Cerebellar nuclear complex (tissue), 1 donor: ENCODE data around the gene CDK5RAP2.
"Not testable (repeated sequence)": the region's sequence is repeated elsewhere in the genome, so short reads cannot be mapped to it uniquely, and the experiment has no call there.

Experiments
- DNase-seq, 2 experiments: peaks; one replicate each; lab custom pipeline; 2025; lab: John Stamatoyannopoulos, UW

CDK5RAP2 gene

DNA sequence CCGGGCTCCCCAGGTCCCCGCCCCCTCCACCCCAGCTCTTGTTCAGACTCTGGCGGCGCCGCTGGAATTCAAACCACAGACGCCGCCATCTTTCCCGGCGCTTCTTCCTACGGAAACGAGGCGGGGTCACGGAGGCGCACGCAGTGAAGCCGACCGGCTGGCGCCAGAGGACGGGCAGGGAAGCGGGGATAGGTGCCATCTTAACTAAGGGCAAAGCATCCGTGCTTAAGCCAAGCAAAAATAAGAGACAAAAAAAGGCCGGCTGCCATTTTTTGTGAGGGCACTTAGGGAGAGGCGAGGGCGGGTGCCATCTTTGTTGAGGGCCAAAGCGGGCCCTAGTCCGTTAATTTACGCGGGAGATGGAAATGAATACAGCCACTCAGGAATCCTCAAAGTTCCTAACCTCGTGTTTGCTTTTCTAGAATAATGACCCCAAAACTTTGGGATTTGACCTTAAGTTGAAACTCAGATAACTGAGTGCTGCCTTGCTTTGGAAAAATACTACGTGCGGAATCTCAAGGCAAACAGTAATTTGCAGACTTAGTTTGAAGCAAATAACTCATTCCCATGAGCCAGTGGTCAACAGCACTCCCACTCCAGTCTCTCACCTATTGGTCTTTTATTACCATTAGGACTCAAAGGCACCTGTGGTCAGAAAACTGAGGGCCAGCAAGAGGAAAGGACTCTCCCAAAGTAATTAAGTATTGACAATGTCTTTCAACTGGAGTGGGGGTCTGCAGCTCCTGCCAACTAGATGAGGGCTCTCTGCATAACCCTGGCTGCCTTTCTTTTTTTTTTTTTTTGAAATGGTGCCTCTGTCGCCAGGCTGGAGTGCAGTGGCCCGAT is at the start of gene CDK5RAP2:
CDK5RAP2 (minus strand) TSS at position 117 of the 846 bp plus-strand sequence. CDS start 189 bp downstream, outside the sequence.
- DNase-seq = peak; percentile 60 to 92

DNA sequence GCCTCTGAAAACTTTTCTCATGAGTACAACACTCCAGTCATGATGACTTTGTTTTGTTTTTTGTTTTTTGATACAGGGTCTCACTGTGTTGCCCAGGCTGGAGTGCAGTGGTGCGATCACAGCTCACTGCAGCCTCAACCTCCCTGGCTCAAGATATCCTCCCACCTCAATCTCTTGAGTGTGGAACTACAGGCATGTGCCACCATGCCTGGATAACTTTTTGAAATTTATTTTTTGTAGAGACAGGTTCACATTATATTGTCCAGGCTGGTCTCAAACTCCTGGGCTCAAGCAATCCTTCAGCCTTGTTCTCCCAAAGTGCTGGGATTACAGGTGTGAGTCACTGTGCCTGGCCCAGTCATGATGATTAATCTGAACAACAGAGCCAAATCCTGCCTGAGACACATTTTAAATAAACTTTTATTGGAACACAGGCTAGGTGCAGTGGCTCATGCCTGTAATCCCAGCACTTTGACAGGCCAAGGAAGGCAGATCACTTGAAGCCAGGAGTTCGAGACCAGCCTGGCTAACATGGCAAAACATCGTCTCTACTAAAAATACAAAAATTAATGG is 49.0 kb upstream of the CDK5RAP2 start:
- DNase-seq = not testable (repeated sequence)

DNA sequence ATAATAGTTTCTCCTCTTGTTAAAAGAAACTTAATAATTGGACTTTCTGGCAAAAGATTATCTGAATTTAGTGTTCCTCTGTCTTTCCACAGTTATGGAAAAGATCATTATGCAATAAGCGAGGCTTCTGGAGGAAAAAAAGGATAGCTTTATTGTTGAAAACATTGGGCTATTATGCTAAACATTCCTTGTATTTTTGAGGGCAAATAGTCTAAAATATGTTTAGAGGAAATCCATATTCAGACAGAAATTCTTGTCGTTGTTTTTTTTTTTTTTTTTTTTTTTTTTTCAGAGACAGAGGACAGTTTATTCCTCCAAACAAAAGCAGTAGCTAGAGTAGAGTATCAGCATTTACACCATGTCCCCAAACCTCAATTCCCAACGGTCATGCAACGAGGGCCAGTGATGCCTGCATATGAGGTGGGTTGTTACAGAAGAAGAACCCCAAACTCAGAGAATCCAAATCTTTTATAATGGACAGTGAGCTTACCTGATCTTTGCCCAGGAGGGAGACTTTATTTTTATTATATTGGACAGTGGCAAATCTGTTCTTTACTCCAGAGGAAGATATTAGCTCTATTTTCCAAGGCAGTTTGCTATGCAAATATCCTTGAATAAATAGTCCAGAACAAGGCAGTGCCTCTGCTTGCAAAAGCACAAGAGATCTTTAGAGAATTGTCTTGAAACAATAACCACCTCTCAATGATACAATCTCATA is 48.4 kb upstream of the CDK5RAP2 start:
- DNase-seq = no peak

DNA sequence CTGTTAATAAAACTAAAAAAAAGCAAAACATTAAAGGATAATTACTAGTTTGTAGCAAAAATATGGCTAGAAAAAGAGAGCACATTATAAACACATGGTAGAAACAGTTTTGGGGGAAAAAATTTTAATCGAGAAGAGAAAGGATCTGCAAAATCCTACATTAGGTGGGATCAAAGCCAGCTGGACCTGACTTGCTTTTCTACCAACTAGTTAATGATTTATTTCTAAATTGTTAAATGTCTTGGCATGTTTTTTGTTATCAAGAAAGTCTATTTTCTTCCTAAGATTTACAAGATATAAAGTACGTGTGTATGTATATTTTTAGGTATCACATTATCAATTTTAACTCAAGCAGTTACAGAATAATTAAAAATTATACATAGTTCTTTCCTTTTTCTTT is 47.1 kb upstream of the CDK5RAP2 start:
- no peak for DNase-seq

DNA sequence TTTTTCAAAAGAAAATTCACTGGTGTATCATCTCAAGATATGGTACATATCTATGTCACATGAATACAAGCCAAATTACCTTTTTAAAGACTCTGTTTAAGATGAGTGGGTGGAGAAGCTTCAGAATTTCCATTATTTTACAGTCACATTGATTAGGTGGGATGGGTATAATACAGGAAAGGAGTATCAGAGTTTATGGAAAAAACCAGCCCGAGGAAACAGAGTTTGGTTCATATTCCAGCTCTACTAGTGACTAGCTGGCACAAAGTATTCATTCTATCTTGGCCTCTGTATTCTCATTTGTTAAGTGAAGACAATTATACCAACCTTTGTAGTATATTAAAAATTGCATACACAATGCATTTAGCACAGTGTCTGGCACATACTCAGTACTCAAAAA is 46.5 kb upstream of the CDK5RAP2 start:
- no peak for DNase-seq

DNA sequence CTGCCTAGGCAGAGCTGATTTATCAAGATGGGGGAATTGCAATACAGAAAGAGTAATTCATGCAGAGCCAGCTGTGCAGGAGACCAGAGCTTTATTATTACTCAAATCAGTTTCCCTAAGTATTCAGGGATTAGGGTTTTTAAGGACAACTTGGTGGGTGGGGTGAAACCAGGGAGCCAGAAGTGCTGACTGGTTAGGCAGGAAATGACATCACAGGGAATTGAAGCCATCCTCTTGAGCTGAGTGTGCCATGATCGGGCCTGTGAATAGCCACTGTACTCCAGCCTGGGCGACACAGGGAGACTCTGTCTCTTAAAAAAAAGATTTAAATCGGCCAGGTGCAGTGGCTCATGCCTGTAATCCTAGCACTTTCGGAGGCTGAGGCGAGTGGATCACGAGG is 45.3 kb upstream of the CDK5RAP2 start:
- DNase-seq = no peak

DNA sequence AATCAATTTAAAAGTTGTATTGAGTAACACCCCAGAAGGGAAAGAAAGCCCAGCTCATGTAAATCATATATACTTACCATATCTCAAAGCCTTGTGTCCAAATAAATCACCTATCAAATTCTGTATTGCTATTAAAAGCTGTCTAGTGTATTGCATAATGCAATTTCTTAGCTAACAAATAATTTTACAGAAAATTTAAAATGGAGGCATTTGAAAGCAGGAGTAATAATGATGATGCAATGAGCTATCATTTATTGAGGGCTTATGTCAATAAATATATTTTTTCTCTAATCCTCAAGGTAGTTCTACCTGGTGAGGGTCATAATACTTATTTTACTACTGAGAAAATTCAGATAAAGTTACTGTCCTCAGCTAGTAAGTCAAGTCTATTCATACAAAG is 42.8 kb upstream of the CDK5RAP2 start:
- DNase-seq = no peak

DNA sequence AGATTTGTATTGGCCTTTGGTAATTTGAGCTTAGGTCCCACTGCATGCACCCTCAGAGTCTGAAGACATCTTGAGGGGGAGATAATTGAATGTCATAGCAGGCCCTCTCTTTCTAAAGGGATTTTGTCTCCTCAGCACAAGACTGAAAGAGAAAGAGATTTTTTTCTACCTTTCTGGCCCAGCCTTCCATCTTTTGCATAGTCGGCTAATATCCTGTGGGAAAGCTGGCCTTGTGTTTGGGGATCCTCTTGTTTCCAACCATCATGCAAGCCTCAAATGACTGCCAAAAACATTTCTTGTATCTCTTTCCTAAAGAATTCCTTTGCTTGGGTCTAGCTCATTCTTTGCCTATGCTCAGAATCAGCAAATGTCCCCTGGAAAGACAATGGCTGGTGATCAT is 42.0 kb upstream of the CDK5RAP2 start:
- no peak for DNase-seq

DNA sequence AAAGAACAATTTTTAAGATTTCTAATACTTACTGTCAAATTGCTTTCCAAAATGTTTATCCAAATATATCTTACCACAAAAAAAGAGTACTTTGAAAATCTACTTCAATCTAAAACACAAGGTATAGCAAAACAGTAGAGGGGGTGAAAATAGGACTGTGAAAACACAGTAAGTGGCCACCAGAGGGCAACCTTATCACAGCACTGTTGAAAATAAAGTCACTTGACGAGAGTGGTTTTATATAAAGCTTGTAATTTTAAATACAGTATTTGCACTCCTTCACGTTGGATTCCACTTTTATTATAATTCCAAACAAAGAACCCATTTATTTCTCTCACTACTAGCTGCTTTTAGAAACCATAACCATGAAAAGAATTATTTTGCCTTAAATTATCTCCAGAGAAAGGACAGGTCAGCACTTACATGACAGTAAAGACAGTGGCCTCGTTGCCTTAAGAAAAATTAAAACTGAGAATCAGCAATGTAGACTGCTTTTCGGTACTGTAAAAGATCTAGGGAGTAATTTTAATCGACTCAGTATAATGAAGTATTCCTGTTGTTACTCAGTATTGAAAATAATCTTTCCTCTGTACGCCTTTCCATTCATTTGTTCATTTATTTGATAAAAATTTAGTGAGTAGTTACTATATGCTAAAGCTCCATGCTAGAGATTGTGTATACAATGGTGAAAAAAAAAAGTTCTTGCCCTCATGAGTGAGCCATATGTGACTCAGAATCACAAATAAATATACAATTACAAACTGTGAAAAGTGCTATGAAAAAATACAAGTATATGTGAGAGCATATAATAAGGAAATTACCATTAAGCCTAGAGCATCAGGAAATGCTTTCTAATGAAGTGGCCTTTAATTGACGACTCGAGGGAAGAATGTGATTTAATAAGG is 40.0 kb upstream of the CDK5RAP2 start:
- DNase-seq = peak in 1 of 2 experiments; percentile 6

DNA sequence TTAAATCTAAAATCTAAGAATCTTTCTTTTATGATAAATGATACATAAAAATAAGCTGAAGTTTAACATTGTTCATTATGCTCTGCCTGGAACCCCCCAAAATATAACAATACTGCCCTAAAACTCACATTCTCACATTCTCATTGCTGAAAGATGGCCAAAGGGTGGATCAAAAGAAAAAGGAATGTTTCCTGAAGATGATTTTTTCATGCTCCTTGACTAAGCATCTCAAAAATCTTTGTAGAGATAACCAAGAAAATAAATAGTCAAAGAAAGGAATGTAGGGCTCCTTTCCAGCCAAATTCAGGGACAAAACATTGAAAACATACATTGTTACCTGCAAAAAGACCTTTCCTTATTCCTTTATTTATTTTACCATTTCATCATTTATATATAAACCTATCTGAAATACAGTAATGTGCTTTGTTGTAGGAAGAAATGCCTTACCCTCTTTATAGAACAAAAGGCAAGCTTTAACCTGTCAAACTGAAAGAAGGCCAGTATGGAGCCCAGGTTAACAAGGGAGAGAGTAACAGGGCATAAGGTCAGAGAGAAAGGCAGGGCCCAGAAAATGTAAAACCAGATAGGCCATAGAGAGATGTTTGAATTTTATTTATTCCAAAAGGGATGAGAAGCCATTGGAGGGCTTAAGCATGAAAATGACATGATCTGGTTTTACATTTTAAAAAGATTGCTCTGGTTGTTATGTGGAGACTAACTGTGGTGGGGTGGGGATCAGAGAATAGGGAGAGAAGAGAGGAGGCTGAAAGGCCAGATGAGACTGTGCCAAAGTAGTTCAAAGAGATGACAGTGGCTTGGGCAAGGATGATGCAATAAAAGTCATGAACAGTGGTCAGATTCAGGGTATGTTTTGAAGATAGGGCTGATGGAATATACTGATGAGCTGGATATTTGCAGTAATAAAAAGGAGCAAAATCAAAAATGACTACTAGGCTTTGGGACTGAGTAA is 37.3 kb upstream of the CDK5RAP2 start:
- DNase-seq = no peak

DNA sequence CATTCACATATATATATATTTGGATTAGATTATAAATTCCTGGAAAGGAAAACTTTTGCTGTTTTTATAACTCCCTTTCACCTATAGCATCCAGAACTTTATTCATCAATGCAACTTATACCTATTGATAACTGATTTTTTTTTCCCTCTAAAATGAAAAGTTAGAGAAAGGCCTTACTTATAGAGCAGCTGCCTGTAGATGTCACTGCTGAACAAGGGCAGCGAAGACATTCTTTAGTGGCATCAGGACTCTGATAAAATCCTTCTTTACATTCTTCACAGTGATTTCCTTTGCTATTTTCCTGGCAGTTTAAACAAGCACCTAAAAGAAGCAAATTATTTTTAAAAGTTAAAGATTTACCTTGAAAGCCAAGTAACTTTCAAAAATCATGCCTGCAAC is 32.3 kb upstream of the CDK5RAP2 start:
- DNase-seq = no peak

DNA sequence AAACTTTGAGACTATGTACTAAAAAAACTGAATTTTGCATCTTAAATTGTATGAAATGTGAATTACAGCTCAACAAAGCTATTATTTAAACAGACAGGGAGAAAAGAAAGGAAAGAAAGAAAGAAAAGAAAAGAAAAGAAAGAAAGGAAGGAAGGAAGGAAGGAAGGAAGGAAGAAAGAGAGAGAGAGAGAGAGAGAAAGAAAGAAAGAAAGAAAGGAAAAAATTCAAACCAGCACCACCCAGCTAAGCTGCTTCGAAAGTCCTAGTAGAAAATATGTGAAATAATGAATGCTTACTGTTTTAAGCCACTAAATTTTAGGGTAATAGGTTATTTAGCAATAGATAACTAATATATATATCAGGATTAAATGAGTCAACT is 31.7 kb upstream of the CDK5RAP2 start:
- no peak for DNase-seq

DNA sequence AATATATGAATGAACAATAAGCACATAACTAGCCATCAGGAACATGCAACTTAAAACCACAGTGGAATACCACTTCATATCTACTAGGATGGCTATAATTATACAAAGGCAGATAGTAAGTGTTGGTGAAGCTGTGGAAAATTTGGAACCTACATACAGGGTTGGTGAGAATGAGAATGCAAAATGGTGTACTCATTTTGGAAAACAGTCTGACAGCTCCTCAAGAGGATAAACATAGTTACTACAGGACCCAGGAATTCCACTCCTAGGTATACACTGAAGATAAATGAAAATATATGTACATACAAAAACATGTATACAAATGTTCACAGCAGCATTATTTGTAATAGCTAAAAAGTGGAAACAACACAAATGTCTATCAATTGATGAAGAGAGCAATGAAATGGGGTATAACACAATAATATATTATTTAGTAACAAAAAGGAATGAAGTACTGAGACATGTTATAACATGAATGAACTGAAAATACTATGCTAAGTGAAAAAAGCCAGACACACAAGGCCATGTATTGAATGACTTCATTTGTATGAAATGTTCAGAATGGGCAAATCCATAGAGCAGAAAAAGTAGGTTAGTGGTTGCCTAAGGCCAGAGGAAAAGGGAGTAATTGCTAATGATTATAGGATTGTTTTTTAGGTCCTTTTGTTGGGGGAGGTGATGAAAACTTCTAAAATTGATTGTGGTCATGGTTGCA is 31.2 kb upstream of the CDK5RAP2 start:
- no peak for DNase-seq

DNA sequence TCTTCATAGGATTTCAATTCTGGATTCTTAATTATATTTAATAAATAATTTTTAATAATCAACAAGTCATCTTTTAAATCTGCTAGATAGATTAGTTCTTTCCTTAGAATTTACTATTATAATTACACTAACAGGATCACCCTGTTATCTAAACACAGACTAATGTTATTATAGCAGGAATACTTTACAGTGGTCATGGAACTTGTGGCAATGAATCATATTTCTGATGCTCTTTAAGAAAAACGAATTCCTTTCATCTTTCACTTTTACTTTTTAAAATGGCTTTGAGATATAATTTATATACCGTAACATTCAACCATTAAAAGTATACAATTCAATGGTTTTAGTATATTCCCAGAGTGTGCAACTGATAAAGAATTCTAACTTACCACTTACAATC is 29.7 kb upstream of the CDK5RAP2 start:
- DNase-seq = no peak

DNA sequence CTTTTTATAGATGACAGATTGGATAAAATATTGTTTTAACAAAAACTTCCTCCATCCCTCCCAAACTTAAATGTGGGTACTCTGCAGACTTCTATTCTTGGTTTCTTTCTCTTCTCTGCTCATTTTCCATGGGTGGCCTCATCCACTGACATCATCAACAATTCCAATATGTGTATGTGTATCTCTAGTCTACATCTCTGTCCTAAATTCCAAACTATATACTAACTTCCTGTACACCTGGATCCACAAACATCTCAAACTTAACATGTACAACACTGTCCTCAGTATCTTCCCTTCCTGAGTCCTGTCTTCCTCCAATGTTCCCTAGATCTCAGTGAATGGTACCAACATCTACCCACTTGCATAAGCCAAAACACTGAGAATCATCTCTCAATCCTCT is 28.5 kb upstream of the CDK5RAP2 start:
- no peak for DNase-seq

DNA sequence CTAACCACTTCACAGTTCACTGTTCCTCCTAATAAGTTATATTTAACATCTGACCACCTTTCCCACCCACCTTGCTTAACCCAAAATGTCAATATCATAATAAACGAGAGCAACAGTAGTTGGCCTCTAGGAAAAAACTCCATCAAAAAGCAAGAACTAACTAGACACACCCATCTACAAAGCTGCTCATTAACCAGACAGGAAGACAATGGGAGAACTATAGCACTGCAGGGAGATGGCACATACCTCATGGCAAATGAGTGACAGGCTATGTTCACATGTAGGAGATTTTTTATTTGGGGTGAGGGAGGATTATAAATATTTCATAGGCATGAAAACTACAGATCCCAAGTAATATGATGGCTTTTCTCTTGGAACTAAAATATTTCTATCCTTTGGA is 23.6 kb upstream of the CDK5RAP2 start:
- DNase-seq = no peak

DNA sequence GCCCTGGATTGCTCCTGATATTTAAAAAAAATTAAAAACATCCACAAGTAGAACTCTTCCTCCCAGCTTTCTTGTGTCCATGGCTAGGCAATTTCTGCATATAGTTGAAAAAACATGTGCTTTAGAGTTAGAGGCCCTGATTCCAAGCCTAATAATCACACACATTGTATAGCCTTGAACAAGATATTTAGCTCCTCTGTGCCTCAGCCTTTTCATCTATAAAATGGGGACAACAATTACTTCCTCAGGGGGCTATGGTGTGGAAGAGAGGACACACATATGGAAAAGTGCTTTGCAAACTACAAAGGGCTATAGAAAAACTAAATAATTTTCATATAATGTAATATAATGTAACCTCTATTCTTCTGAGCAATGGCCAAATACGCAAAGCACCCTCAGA is 23.0 kb upstream of the CDK5RAP2 start:
- no peak for DNase-seq

DNA sequence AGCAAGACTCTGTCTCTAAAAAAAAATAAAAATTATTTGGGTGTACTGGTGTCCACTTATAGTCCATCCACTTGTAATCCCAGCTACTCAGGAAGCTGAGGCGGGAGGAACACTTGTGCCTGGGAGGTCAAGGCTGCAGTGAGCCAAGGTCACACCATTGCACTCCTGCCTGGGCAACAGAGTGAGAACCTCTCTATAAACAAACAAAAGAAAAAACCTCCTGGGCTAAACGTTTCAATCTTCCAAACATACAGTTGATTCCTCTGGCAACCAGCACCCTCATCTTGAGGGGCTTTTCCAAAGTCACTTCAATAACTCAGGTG is 13.9 kb upstream of the CDK5RAP2 start:
- no peak for DNase-seq

DNA sequence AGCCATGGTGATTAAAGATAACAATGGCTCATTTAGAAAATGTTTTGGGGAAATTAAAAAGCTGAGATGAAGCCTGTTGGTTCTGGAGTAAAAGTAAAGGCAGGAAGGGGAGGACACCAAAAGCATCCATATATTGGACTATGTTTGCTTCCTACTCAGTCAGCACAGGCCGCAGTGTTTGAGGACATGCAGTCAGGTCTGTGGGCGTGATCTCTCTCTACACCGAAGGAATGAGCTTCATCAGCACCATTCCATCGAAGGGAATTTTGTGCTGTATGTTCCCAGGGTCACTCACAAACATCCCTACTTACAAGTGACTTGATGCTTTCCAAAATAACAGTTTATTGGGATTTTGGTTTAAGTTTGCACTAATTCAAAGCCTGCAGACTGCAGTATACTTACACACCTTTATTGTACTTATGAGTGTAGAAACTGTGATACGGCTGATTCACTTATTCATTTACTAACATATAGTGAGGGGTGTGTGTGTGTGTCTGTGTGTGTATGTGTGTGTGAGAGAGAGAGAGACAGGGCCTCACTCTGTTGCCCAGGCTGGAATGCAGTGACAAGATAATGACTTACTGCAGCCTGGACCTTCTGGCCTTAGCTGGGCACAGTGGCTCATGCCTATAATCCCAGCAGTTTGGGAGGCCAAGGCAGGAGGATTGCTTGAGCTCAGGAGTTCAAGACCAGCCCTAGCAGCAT is 13.4 kb upstream of the CDK5RAP2 start:
- DNase-seq = no peak

DNA sequence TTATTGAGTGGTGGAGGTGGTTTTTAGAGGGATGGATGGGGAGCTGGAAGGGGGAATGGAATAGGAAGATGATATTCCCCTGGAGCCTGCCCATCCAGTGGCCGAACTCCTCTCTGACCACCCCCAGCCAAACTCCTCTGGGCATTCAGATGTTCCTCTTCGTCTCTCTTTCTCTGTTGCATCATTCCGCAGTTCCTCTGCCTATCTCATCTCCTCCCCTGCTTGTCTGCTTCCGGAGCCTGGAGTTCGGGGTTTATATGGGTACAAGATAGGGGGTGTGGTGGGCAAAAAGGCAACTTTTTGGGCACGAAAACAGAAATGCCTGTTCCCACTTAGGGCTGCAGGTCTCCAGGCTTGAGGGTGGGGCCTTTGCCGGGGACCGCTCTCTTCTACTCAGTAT is 12.2 kb upstream of the CDK5RAP2 start:
- no peak for DNase-seq
